ENCODE data around the gene PHF8. TPM values are rescaled to one million over a fixed set of nuclear protein-coding genes. Genes with fewer than 3 reads are reported as not detected.

PHF8 gene
- total RNA-seq, 1 experiment from 2014 or later: 29.6 TPM

GRCh38 chrX:54045563-54046228, 1.4 kb upstream of the PHF8 start:
- TF ChIP-seq USF2 (CRISPR knock-in tag; IDR thresholded peaks at IDR 0.05) (no peak), JUN (CRISPR knock-in tag; IDR thresholded peaks at IDR 0.05) (no peak), GABPB1 (CRISPR knock-in tag; IDR thresholded peaks at IDR 0.05) (no peak), ETV6 (CRISPR knock-in tag; IDR thresholded peaks at IDR 0.05) (no peak), ARID4B (CRISPR knock-in tag; IDR thresholded peaks at IDR 0.05; ENCODE audit: borderline replicate concordance) (no peak), HMGA2 (CRISPR knock-in tag; IDR thresholded peaks at IDR 0.05) (no peak), NFE2L1 (CRISPR knock-in tag; IDR thresholded peaks at IDR 0.05) (no peak)
- TF ChIP-seq, protein P1, sequence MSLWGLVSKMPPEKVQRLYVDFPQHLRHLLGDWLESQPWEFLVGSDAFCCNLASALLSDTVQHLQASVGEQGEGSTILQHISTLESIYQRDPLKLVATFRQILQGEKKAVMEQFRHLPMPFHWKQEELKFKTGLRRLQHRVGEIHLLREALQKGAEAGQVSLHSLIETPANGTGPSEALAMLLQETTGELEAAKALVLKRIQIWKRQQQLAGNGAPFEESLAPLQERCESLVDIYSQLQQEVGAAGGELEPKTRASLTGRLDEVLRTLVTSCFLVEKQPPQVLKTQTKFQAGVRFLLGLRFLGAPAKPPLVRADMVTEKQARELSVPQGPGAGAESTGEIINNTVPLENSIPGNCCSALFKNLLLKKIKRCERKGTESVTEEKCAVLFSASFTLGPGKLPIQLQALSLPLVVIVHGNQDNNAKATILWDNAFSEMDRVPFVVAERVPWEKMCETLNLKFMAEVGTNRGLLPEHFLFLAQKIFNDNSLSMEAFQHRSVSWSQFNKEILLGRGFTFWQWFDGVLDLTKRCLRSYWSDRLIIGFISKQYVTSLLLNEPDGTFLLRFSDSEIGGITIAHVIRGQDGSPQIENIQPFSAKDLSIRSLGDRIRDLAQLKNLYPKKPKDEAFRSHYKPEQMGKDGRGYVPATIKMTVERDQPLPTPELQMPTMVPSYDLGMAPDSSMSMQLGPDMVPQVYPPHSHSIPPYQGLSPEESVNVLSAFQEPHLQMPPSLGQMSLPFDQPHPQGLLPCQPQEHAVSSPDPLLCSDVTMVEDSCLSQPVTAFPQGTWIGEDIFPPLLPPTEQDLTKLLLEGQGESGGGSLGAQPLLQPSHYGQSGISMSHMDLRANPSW (CRISPR knock-in tag; conservative IDR thresholded peaks at IDR 0.05; ENCODE audit: low read depth): no peak
- H3K27me3 Mint-ChIP-seq (ENCODE audit: low read depth): no peaks in the 10 kb centered on the region
- POLR2A ChIA-PET: interaction anchor here (1.3 to 1.4 kb wide), 2 partner anchors 138 to 359 kb away, joined by 3 to 4 read pairs; partner anchors contain the start of genes FAM120C and HUWE1
- no peaks in the 10 kb centered on the region for H3K9me3 Mint-ChIP-seq
- H3K4me1 Mint-ChIP-seq: peaks cover 29% of the 10 kb centered on the region
- DNase-seq (ENCODE audit: low spot score) (no peak), ATAC-seq (no peak)
- H3K4me3 Mint-ChIP-seq: peak overlapping the region; percentile 94
- peak overlapping the region; percentile 99 for H3K27ac Mint-ChIP-seq
- CTCF ChIA-PET: no interaction called here
- peaks cover 7% of the 10 kb centered on the region for H3K36me3 Mint-ChIP-seq

DNA sequence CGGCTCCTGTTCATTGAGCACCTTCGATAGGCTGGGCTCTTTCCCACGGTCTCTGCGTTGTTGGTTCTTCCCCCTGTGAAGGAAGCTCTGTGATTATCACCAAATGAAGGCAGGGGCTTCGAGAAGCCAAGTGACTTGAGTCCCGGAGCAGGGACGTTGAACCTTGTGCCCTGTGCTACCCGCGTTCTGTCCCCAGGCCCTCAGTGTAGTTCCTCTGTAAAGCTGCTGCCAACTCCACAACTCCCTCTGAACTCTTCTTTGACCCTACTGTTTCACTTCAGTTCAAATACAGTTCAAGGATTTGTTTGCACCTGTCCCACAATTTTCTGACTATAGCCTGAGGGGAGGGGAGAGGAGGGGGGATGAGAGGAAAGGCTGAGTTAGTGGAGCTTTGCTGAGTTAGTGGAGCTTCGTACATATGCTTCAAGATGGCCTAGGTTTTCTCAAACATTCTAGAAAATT, 635 bp upstream of the PHF8 start:
- Mint-ChIP-seq H3K9me3 (no peaks in the 10 kb centered on the region), H3K27ac (peak overlapping the region; percentile 99), H3K4me3 (peak overlapping the region; percentile 94), H3K27me3 (ENCODE audit: low read depth) (no peaks in the 10 kb centered on the region), H3K36me3 (peaks cover 11% of the 10 kb centered on the region), H3K4me1 (peaks cover 29% of the 10 kb centered on the region)
- CTCF ChIA-PET: no interaction called here
- no peak for ATAC-seq
- POLR2A ChIA-PET: interaction anchor here (0.7 to 1.4 kb wide), 5 partner anchors 138 to 597 kb away, joined by 3 to 4 read pairs (median 3); partner anchors contain the start of genes FAM120C and HUWE1
- DNase-seq (ENCODE audit: low spot score): no peak
- TF ChIP-seq PRRX2 (CRISPR knock-in tag; IDR thresholded peaks at IDR 0.05) (no peak), ZNF121 (CRISPR knock-in tag; IDR thresholded peaks at IDR 0.05) (no peak), FOXK1 (CRISPR knock-in tag; IDR thresholded peaks at IDR 0.05) (no peak), USF2 (CRISPR knock-in tag; IDR thresholded peaks at IDR 0.05) (no peak), MYBL2 (CRISPR knock-in tag; IDR thresholded peaks at IDR 0.05) (no peak)

Measured in WTC11 (cell line).